Measurements from ENCODE around the gene CHN2.

DNA sequence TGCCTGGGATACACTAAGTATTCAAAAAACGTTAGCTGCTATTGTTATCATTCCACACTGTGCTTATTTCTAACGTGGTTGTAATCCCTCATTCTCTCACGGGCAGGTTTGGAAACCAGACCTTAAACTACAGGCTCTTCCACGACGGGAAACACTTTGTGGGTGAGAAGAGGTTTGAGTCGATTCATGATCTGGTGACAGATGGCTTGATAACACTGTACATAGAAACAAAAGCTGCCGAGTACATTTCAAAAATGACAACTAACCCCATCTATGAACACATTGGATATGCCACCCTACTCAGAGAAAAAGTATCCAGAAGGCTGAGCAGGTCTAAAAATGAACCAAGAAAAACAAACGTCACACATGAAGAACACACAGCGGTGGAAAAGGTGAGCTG lies 205.9 kb downstream of the CHN2 start:
- TF ChIP-seq, protein P1, sequence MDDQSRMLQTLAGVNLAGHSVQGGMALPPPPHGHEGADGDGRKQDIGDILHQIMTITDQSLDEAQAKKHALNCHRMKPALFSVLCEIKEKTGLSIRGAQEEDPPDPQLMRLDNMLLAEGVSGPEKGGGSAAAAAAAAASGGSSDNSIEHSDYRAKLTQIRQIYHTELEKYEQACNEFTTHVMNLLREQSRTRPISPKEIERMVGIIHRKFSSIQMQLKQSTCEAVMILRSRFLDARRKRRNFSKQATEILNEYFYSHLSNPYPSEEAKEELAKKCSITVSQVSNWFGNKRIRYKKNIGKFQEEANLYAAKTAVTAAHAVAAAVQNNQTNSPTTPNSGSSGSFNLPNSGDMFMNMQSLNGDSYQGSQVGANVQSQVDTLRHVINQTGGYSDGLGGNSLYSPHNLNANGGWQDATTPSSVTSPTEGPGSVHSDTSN (IDR thresholded peaks at IDR 0.05): no peak
- TF ChIP-seq, protein P2, sequence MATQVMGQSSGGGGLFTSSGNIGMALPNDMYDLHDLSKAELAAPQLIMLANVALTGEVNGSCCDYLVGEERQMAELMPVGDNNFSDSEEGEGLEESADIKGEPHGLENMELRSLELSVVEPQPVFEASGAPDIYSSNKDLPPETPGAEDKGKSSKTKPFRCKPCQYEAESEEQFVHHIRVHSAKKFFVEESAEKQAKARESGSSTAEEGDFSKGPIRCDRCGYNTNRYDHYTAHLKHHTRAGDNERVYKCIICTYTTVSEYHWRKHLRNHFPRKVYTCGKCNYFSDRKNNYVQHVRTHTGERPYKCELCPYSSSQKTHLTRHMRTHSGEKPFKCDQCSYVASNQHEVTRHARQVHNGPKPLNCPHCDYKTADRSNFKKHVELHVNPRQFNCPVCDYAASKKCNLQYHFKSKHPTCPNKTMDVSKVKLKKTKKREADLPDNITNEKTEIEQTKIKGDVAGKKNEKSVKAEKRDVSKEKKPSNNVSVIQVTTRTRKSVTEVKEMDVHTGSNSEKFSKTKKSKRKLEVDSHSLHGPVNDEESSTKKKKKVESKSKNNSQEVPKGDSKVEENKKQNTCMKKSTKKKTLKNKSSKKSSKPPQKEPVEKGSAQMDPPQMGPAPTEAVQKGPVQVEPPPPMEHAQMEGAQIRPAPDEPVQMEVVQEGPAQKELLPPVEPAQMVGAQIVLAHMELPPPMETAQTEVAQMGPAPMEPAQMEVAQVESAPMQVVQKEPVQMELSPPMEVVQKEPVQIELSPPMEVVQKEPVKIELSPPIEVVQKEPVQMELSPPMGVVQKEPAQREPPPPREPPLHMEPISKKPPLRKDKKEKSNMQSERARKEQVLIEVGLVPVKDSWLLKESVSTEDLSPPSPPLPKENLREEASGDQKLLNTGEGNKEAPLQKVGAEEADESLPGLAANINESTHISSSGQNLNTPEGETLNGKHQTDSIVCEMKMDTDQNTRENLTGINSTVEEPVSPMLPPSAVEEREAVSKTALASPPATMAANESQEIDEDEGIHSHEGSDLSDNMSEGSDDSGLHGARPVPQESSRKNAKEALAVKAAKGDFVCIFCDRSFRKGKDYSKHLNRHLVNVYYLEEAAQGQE (IDR thresholded peaks at IDR 0.05): no peak
- TF ChIP-seq RFX5 (IDR thresholded peaks at IDR 0.05) (no peak), JUN (IDR thresholded peaks at IDR 0.05) (no peak), HOXA7 (CRISPR knock-in tag; IDR thresholded peaks at IDR 0.05) (no peak), HOXB13 (CRISPR knock-in tag; IDR thresholded peaks at IDR 0.05; ENCODE audit: low read depth) (no peak), EP300 (IDR thresholded peaks at IDR 0.05) (no peak), POLR2A (IDR thresholded peaks at IDR 0.05; ENCODE audit: low read length) (no peak)
- TF ChIP-seq, protein P3, sequence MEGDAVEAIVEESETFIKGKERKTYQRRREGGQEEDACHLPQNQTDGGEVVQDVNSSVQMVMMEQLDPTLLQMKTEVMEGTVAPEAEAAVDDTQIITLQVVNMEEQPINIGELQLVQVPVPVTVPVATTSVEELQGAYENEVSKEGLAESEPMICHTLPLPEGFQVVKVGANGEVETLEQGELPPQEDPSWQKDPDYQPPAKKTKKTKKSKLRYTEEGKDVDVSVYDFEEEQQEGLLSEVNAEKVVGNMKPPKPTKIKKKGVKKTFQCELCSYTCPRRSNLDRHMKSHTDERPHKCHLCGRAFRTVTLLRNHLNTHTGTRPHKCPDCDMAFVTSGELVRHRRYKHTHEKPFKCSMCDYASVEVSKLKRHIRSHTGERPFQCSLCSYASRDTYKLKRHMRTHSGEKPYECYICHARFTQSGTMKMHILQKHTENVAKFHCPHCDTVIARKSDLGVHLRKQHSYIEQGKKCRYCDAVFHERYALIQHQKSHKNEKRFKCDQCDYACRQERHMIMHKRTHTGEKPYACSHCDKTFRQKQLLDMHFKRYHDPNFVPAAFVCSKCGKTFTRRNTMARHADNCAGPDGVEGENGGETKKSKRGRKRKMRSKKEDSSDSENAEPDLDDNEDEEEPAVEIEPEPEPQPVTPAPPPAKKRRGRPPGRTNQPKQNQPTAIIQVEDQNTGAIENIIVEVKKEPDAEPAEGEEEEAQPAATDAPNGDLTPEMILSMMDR (IDR thresholded peaks at IDR 0.05): no peak
- TF ChIP-seq, protein P4, sequence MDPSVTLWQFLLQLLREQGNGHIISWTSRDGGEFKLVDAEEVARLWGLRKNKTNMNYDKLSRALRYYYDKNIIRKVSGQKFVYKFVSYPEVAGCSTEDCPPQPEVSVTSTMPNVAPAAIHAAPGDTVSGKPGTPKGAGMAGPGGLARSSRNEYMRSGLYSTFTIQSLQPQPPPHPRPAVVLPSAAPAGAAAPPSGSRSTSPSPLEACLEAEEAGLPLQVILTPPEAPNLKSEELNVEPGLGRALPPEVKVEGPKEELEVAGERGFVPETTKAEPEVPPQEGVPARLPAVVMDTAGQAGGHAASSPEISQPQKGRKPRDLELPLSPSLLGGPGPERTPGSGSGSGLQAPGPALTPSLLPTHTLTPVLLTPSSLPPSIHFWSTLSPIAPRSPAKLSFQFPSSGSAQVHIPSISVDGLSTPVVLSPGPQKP (IDR thresholded peaks at IDR 0.05; ENCODE audit: low read depth, low read length): no peak

Measured in A549 (cell line).